Measurements from ENCODE around the gene OR1J1.

DNA sequence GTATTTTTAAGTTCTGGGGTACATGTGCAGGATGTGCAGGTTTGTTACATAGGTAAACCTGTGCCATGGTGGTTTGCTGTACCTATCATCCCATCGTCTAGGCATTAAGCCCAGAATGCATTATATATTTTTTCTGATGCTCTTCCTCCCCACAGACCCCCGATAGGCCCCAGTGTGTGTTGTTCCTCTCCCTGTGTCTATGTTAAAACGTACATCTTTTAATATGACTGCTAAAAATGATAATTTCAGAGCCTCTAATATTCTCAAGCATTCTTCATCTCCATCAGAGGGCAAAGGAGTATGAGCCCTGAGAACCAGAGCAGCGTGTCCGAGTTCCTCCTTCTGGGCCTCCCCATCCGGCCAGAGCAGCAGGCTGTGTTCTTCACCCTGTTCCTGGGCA lies 32.8 kb upstream of the OR1J1 start, which contains the start of gene OR1J2:
- TF ChIP-seq CTCF (IDR thresholded peaks at IDR 0.05) (no peak), EP300 (IDR thresholded peaks at IDR 0.05) (no peak), POLR2A (IDR thresholded peaks at IDR 0.05) (no peak)
